ENCODE measurements around the gene CTAGE15.
A peak's percentile ranks its signal among the peaks of the same experiment; 100 is the strongest.
"Not testable (repeated sequence)": the region's sequence is repeated elsewhere in the genome, so short reads cannot be mapped to it uniquely, and the experiment has no call there.

The CTAGE15 gene

GRCh38 chr7:143615545-143615944, 43.9 kb downstream of the CTAGE15 start:
- not testable (repeated sequence) for DNase-seq; H3K9me3 Mint-ChIP-seq; H3K4me3 Mint-ChIP-seq; H3K27me3 Mint-ChIP-seq; H3K36me3 Mint-ChIP-seq (ENCODE audit: low read depth); H3K27ac Mint-ChIP-seq; H3K4me1 Mint-ChIP-seq (ENCODE audit: low read depth)

DNA sequence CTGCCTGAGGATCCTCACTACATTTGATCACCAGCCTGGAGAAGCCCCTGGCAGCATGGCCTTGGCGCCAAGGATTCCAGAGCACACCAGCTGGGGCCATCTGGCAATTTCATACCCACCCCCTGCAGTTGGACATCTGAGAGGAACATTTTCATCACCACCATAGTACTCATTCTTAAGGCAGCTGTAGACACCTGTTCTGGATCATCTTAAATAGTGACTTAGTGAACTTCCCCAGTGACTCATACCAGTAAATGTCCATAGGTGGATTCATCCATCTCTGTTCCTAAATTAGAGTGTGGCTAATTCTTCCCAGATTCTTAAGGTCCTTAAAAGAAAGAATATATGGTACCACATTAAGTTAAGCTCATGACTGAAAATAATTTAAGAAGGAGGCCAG, 45.6 kb downstream of the CTAGE15 start:
- H3K27me3 Mint-ChIP-seq; H3K4me3 Mint-ChIP-seq; H3K9me3 Mint-ChIP-seq; H3K27ac Mint-ChIP-seq; H3K4me1 Mint-ChIP-seq (ENCODE audit: low read depth); H3K36me3 Mint-ChIP-seq (ENCODE audit: low read depth); DNase-seq: not testable (repeated sequence)

DNA sequence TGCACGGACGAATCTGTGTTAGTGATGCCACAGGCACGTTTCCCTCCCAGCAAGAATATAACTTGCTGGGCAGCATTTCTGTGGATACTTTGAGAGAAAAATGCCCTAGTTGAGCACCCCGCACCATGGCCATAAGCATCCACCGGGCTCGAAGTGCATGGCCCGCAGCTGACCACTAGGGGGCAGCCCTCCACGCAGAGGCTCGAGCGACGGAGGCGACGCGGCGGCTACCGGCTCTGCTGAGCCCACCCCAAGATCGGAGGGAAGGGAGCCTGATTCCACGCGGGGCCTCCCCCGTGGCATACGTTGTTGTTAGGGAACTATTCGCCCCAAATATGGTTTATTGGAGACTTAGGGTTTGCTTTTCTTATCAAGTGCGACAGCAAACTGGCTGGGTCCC, 48.5 kb downstream of the CTAGE15 start:
- DNase-seq; H3K27ac Mint-ChIP-seq; H3K36me3 Mint-ChIP-seq (ENCODE audit: low read depth); H3K4me3 Mint-ChIP-seq; H3K27me3 Mint-ChIP-seq; H3K9me3 Mint-ChIP-seq; H3K4me1 Mint-ChIP-seq (ENCODE audit: low read depth): not testable (repeated sequence)

DNA sequence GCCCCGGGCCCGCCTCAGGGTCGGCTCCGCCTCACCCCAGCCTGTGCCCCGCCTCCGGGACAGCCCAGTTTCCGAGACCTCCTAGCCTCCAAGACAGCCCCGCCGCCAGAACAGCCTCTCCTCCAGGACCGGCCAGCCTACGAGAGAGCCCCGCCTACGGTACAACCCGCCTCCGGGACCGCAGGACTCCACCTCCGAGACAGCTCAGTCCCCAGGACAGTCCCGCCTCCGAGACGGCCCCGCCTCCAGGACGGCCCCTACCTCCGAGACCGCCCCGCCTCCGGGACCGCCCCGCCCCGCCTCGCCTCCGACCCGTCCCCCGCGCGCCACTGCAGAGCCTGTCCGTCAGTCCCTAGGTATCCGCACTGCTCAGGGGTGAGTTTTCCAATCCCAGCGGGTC, 49.0 kb downstream of the CTAGE15 start, which contains the start of gene TCAF2:
Gene TCAF2, plus strand, starts transcription at position 329 of the 400 bp plus-strand sequence.
- peak within 1 kb of the TSS; percentile 35 for H3K4me3 Mint-ChIP-seq

GRCh38 chr7:143621175-143621574, 49.6 kb downstream of the CTAGE15 start:
- H3K36me3 Mint-ChIP-seq (ENCODE audit: low read depth); H3K27me3 Mint-ChIP-seq; H3K4me1 Mint-ChIP-seq (ENCODE audit: low read depth); DNase-seq; H3K4me3 Mint-ChIP-seq; H3K9me3 Mint-ChIP-seq; H3K27ac Mint-ChIP-seq: not testable (repeated sequence)

More for the DNA sequence above, 49.0 kb downstream of the CTAGE15 start, which contains the start of gene TCAF2:
- not testable (repeated sequence) for H3K4me1 Mint-ChIP-seq (ENCODE audit: low read depth); H3K36me3 Mint-ChIP-seq (ENCODE audit: low read depth); H3K27me3 Mint-ChIP-seq; H3K9me3 Mint-ChIP-seq; H3K27ac Mint-ChIP-seq
- peak; percentile 81 for DNase-seq

GRCh38 chr7:143622130-143622529, 50.5 kb downstream of the CTAGE15 start:
- not testable (repeated sequence) for DNase-seq; H3K9me3 Mint-ChIP-seq; H3K27me3 Mint-ChIP-seq; H3K4me1 Mint-ChIP-seq (ENCODE audit: low read depth); H3K36me3 Mint-ChIP-seq (ENCODE audit: low read depth); H3K27ac Mint-ChIP-seq; H3K4me3 Mint-ChIP-seq
